Mammary epithelial cell (primary cell): Measurements from ENCODE around the gene YARS1.

Source experiments
- CTCF ChIP-seq, 2 donors: IDR thresholded peaks in 1 of 2; conservative IDR thresholded peaks in 1 of 2; 2 replicates each; pipeline ENCODE4 v1.5.1; 2011 to 2012; ENCODE audit warnings: inconsistent platforms in 2 of 2, low read length in 2 of 2, mild to moderate bottlenecking in 2 of 2, control low read depth in 1 of 2, low read depth in 1 of 2; ENCODE audit not compliant: insufficient read depth in 1 of 2; ENCODE audit errors: extremely low read depth in 1 of 2
- EZH2 ChIP-seq: IDR thresholded peaks from 2 replicates; pipeline ENCODE4 v1.6.1; 2012; ENCODE audit warnings: low read length, inconsistent platforms, borderline replicate concordance

DNA sequence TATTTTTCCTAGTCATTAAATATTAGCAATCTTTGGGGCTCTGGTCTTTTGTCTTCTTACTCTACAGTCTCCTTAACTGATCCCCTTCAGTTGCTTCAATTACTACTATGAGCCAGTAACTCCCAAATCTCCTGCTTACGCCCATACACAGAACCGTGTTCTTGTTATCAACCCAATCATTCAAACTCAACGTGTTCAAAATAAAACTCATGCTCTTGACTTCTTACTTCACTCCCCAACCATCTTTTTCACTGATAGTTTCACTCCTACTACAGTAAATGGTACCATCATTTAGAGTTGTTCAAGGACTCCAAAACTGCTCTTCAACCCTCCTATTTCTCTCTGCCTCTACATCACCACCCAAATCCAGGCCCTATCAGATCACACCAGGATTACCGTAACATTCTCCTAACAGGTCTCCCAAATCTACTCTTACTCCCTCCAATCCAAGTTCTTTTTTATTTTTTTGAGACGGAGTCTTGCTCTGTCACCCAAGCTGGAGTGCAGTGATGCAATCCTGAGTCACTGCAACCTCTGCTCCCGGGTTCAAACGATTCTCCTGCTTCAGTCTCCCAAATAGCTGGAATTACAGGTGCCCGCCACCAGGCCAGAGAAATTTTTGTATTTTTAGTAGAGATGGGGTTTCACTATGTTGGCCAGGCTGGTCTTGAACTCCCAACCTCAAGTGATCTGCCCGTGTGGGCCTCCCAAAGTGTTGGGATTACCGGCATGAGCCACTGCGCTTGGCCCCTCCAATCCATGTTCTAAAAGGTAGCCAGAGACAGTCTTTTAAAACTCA, 3.0 kb downstream of the YARS1 start:
- TF ChIP-seq CTCF (conservative IDR thresholded peaks at IDR 0.05 in 1 of 2, IDR thresholded peaks at IDR 0.05 in 1 of 2; ENCODE audit: extremely low read depth in 1 of 2, insufficient read depth in 1 of 2, low read depth in 1 of 2, low read length in 2 of 2) (no peak), EZH2 (no peak)
